Stimulated activated CD4-positive, alpha-beta T cell treated with anti-CD3 and anti-CD28 coated beads, Interleukin-4, amount 100 ng/mL, for 24 hours (primary cell): ENCODE measurements around the gene RD3L.
"Not testable (repeated sequence)": the region's sequence is repeated elsewhere in the genome, so short reads cannot be mapped to it uniquely, and the experiment has no call there.

Experiments used
- DNase-seq: peaks from one replicate; pipeline ENCODE4 v3.0.0-alpha.2; 2020

Gene RD3L

GRCh38 chr14:103927566-103927965 is 14.8 kb downstream of the RD3L start:
- DNase-seq, result no peak

- DNase-seq, result no peak
These were observed 17.0 kb downstream of the RD3L start for GRCh38 chr14:103925316-103925715.

GRCh38 chr14:103923863-103924262 is 18.5 kb downstream of the RD3L start:
- DNase-seq, result no peak

- not testable (repeated sequence) for DNase-seq
These were observed 20.5 kb downstream of the RD3L start for GRCh38 chr14:103921855-103922200.

- DNase-seq, result peak; percentile 94
These were observed 21.1 kb downstream of the RD3L start for GRCh38 chr14:103920981-103921854.

- DNase-seq, result no peak
These were observed 25.6 kb downstream of the RD3L start for GRCh38 chr14:103916636-103917262.

GRCh38 chr14:103915616-103916015 is 26.7 kb downstream of the RD3L start:
- DNase-seq, result no peak

- DNase-seq, result no peak
These were observed 31.3 kb downstream of the RD3L start for GRCh38 chr14:103910984-103911383.

- peak; percentile 78 for DNase-seq
These were observed 31.9 kb downstream of the RD3L start for GRCh38 chr14:103910262-103910935.

GRCh38 chr14:103909531-103910261 is 32.6 kb downstream of the RD3L start:
- DNase-seq, result no peak

- peak; percentile 11 for DNase-seq
These were observed 33.7 kb downstream of the RD3L start for GRCh38 chr14:103908580-103908979.

- no peak for DNase-seq
These were observed 36.4 kb downstream of the RD3L start for GRCh38 chr14:103905842-103906456.

GRCh38 chr14:103904493-103905107 is 37.7 kb downstream of the RD3L start:
- DNase-seq, result no peak

- DNase-seq, result no peak
These were observed 42.5 kb downstream of the RD3L start for GRCh38 chr14:103899833-103900232.

- no peak for DNase-seq
These were observed 43.0 kb downstream of the RD3L start for GRCh38 chr14:103899316-103899715.

- no peak for DNase-seq
These were observed 43.6 kb downstream of the RD3L start for GRCh38 chr14:103898711-103899110.

- DNase-seq, result no peak
These were observed 44.1 kb downstream of the RD3L start for GRCh38 chr14:103898204-103898603.

GRCh38 chr14:103897075-103897947 is 45.0 kb downstream of the RD3L start:
- no peak for DNase-seq

GRCh38 chr14:103896578-103896977 is 45.8 kb downstream of the RD3L start:
- DNase-seq, result no peak

- no peak for DNase-seq
These were observed 47.6 kb downstream of the RD3L start for GRCh38 chr14:103894723-103895059.

GRCh38 chr14:103894034-103894722 is 48.2 kb downstream of the RD3L start:
- DNase-seq, result no peak
